Activated CD8-positive, alpha-beta T cell treated with anti-CD3 and anti-CD28 coated beads for 36 hours (primary cell): ENCODE data around the gene TSPAN10. TPM values are rescaled to one million over a fixed set of nuclear protein-coding genes. Genes with fewer than 3 reads are reported as not detected.
A peak's percentile ranks its signal among the peaks of the same experiment; 100 is the strongest.

Experiments
- ATAC-seq: fragments of 200-7000 bp; cut with Tn5 transposase; one replicate; pipeline ENCODE4 v1.10.0; 2021; ENCODE audit warnings: mild to moderate bottlenecking, moderate library complexity
- CTCF ChIA-PET: fragments of 350-600 bp; sonication (Branson Sonifier 250); formaldehyde crosslinking; loops from one replicate; lab custom pipeline; 2021; ENCODE audit warnings: antibody characterized with exemption; lab: Charles Lee
- POLR2A ChIA-PET: fragments of 350-600 bp; sonication (Branson Sonifier 250); formaldehyde crosslinking; loops from one replicate; lab custom pipeline; 2021; ENCODE audit warnings: antibody characterized with exemption; lab: Charles Lee
- DNase-seq: peaks from one replicate; pipeline ENCODE4 v3.0.0-alpha.2; 2020
- H3K27ac Mint-ChIP-seq: one replicate; pipeline ENCODE4 v1.8.0; 2021; ENCODE audit warnings: mild to moderate bottlenecking, mixed read lengths
- H3K27me3 Mint-ChIP-seq: one replicate; pipeline ENCODE4 v1.8.0; 2021; ENCODE audit warnings: mixed read lengths
- H3K36me3 Mint-ChIP-seq: one replicate; pipeline ENCODE4 v1.8.0; 2021; ENCODE audit warnings: low read depth, mixed read lengths
- H3K4me1 Mint-ChIP-seq: one replicate; pipeline ENCODE4 v1.8.0; 2021; ENCODE audit warnings: low read depth, mixed read lengths
- H3K4me3 Mint-ChIP-seq: one replicate; pipeline ENCODE4 v1.8.0; 2021; ENCODE audit warnings: mild to moderate bottlenecking, moderate library complexity, mixed read lengths
- H3K9me3 Mint-ChIP-seq: one replicate; pipeline ENCODE4 v1.8.0; 2021; ENCODE audit warnings: mixed read lengths
- CTCF ChIP-seq: fragments of 200-600 bp; IDR thresholded peaks from one replicate; pipeline ENCODE4 v1.8.0; 2022; ENCODE audit warnings: antibody characterized with exemption, mild to moderate bottlenecking
- intact Hi-C: fragments of 100-400 bp; cut with micrococcal nuclease; formaldehyde crosslinking; loops from one replicate; pipeline ENCODE4 v1.10.0; 2022
- total RNA-seq, 2 experiments: library from RNA; stranded (reverse); gene quantifications; one replicate each; pipeline ENCODE4 v1.2.3, GENCODE V29; 2021

Gene TSPAN10
- total RNA-seq, 2 experiments from 2014 or later: 0.18 to 0.22 TPM

GRCh38 chr17:81651692-81652091, 14.7 kb downstream of the TSPAN10 start:
- intact Hi-C loops: no loop called here
- Mint-ChIP-seq H3K36me3 (peaks cover 2% of the 10 kb centered on the region), H3K4me3 (no peak overlapping the region), H3K27me3 (peaks cover 17% of the 10 kb centered on the region), H3K9me3 (no peaks in the 10 kb centered on the region), H3K27ac (no peak overlapping the region), H3K4me1 (peaks cover 13% of the 10 kb centered on the region)
- no peak for ATAC-seq
- no peak for TF ChIP-seq CTCF
- POLR2A ChIA-PET: no interaction called here
- CTCF ChIA-PET: no interaction called here
- no peak for DNase-seq

DNA sequence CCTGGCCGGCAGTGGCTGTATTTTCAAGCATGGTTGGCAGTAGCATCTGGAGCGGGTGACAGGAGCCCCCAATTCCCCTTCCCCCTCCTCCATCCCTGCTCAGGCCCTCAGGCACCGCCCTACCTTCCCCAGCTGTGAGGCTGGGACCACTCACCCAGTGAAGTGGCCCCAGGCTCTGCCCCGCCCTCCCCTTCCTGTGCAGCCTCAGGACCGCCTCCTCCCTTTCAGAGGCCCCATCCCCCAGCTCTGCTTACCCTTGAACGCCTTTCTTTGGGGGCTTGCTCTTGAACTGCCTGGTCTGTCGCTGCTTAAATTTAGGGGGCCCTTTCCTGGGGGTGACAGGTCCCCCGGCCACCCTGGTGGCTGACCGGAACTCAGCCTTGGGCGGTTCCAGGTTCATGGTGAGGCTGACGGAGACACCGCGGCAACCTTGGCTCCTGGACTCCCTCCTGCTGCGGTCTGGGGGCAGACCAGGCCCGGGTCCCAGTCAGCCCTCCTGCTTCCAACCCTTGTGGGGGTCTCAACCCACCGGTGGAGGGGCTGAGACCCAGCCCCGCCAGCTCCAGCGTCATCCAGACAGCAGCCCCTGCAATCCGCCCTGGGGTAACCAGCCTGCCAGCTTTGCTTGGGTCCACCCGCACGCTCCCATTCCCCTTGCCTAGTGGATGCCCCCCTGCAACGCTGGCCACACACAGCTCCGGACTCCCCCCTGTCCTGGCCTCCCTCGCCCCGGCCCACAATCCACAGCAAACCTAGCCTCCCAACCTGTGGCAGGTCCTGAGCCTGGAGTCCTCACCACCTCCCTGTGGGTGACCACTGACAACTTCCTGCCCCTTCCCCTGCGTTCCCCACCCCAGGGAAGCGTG, 16.1 kb downstream of the TSPAN10 start:
- CTCF ChIA-PET: interaction anchor here (1.4 kb wide), 1 partner anchor 100 kb away, joined by 3 read pairs; no protein-coding TSS in a partner anchor
- intact Hi-C loops: no loop called here
- DNase-seq: peak; percentile 73

GRCh38 chr17:81655378-81656117, 18.6 kb downstream of the TSPAN10 start:
- H3K27me3 Mint-ChIP-seq: peaks cover 2% of the 10 kb centered on the region
- POLR2A ChIA-PET: interaction anchor here (0.7 to 1.7 kb wide), 4 partner anchors 10 to 237 kb away, joined by 3 to 6 read pairs (median 4); partner anchors contain the start of gene MRPL12
- no peaks in the 10 kb centered on the region for H3K36me3 Mint-ChIP-seq
- no peaks in the 10 kb centered on the region for H3K9me3 Mint-ChIP-seq
- intact Hi-C loops: no loop called here
- no peak for TF ChIP-seq CTCF
- DNase-seq (no peak), ATAC-seq (no peak)
- H3K4me3 Mint-ChIP-seq: no peak overlapping the region
- CTCF ChIA-PET: no interaction called here
- H3K27ac Mint-ChIP-seq: no peak overlapping the region
- H3K4me1 Mint-ChIP-seq: peaks cover 16% of the 10 kb centered on the region

More for the DNA sequence above, 16.1 kb downstream of the TSPAN10 start:
- POLR2A ChIA-PET: interaction anchor here (1.0 to 1.4 kb wide), 4 partner anchors 10 to 120 kb away, joined by 3 to 5 read pairs (median 5); partner anchors contain the start of genes CCDC137 and OXLD1
- H3K36me3 Mint-ChIP-seq: peaks cover 2% of the 10 kb centered on the region
- peak overlapping the region; percentile 80 for H3K4me3 Mint-ChIP-seq
- peaks cover 16% of the 10 kb centered on the region for H3K4me1 Mint-ChIP-seq
- H3K27ac Mint-ChIP-seq: peak overlapping the region; percentile 85
- no peaks in the 10 kb centered on the region for H3K9me3 Mint-ChIP-seq
- TF ChIP-seq CTCF: no peak
- peak; percentile 88 for ATAC-seq
- peaks cover 11% of the 10 kb centered on the region for H3K27me3 Mint-ChIP-seq

- Mint-ChIP-seq H3K36me3 (no peaks in the 10 kb centered on the region), H3K9me3 (no peaks in the 10 kb centered on the region), H3K27ac (no peak within 1 kb of the TSS), H3K4me1 (peaks cover 16% of the 10 kb centered on the region), H3K27me3 (peaks cover 2% of the 10 kb centered on the region), H3K4me3 (no peak within 1 kb of the TSS)
- intact Hi-C loops: no loop called here
- no peak for DNase-seq
- POLR2A ChIA-PET: interaction anchor here (0.6 to 1.4 kb wide), 6 partner anchors 9 to 236 kb away, joined by 3 to 6 read pairs (median 4); partner anchors contain the start of gene MRPL12
- CTCF ChIA-PET: interaction anchor here (0.6 to 1.1 kb wide), 2 partner anchors 19 to 55 kb away, joined by 3 read pairs; no protein-coding TSS in a partner anchor
- no peak for TF ChIP-seq CTCF
- ATAC-seq: no peak
Observed at GRCh38 chr17:81656118-81656743, 19.2 kb downstream of the TSPAN10 start, which contains the start of gene PDE6G. Gene PDE6G (minus strand): TSS chr17:81656542. CDS start chr17:81653305, 3,237 bp downstream.
